Measurements from ENCODE around the gene H6PD. TPM values are rescaled to one million over a fixed set of nuclear protein-coding genes. Genes with fewer than 3 reads are reported as not detected.

The H6PD gene
- total and polyA plus RNA-seq, 9 of the 15 experiments (the other 6 are each of a cell fraction or from before 2014, with no cell fraction given) = 0.04 to 2.5 (median 0.95) TPM

DNA sequence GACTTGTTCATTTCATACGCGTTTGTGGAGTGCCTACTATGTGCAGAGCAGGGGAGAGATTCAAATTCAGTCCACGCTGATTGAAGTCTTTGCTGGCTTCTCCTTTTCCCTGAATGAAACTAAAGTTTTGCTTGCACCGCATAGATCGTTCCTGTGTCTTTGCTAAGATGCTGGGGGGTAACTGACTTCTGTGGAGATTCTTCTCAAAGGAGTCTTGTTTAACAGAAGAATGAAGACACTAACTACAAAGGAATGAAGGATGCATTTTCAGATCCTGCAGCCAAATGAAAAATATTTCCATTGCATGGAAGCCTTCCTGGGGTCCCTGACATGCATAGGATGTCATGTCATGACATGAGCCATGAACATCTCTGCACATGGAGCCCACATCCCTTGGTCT, 26.9 kb upstream of the H6PD start:
- WGBS (ENCODE audit: insufficient coverage, low coverage, missing lambda C conversion rate) = 6% methylated on average over 5 of the region's 5 CpGs
- CTCF ChIA-PET (ENCODE audit: low intra/inter-chr PET ratio) = no interaction called here

DNA sequence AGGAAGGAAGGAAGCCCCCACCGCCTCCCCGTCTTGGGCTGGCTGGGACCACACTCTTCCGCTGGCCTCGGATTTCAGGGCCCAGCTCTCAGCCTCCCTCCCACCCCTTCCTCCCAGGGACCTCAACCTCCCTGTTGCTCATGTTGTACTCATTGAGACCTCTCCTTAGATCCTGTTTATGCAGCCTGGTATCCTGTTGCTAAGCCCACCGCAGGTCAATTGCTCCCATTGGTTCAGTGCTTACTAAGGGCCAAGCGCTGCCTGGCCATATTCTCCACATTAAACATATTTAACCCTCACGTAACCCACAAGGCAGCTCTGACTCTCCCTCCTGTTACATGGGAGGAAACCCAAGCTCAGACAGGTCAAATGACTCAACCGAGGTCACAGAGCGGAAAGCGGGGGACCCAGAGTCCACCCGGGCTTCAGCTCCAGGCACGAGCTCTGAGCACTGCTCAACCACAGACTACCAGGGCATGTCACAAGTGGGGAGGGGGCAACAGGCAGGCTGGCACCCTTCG, 23.2 kb upstream of the H6PD start:
- ChIA-PET CTCF (ENCODE audit: low intra/inter-chr PET ratio) (no interaction called here), POLR2A (no interaction called here)
- peaks cover 57 to 66% of the 10 kb centered on the region in 2 experiments for H3K27me3 ChIP-seq (ENCODE audit: control insufficient read depth in 2 of 2, insufficient read depth in 2 of 2, low read length in 2 of 2)
- no peak overlapping the region for H3K4me2 ChIP-seq (ENCODE audit: insufficient read depth, low read length)
- 5% methylated on average over 13 of the region's 13 CpGs for WGBS (ENCODE audit: insufficient coverage, low coverage, missing lambda C conversion rate)
- H3K9me3 ChIP-seq (replicated peaks; ENCODE audit: control insufficient read depth, insufficient read depth, low read depth, low read length) = no peaks in the 10 kb centered on the region
- TF ChIP-seq ZNF239 (CRISPR knock-in tag; IDR thresholded peaks at IDR 0.05) (no peak), NR2C2 (CRISPR knock-in tag; IDR thresholded peaks at IDR 0.05) (no peak), NR2C2 (tag; IDR thresholded peaks at IDR 0.05) (0 out of 2 replicates have a peak, but pooled peaks have one; percentile 48), JUND (IDR thresholded peaks at IDR 0.05; ENCODE audit: borderline replicate concordance, low read depth, low read length) (peak; percentile 46; the same call in 1 of the 2 replicates), JUND (tag; IDR thresholded peaks at IDR 0.05; ENCODE audit: borderline replicate concordance, low read depth, low read length) (no peak), PRPF4 (IDR thresholded peaks at IDR 0.05; ENCODE audit: insufficient read depth, low read depth, low read length, poor library complexity, severe bottlenecking) (no peak)
- TF ChIP-seq, protein P1, sequence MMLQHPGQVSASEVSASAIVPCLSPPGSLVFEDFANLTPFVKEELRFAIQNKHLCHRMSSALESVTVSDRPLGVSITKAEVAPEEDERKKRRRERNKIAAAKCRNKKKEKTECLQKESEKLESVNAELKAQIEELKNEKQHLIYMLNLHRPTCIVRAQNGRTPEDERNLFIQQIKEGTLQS (IDR thresholded peaks at IDR 0.05) = 0 out of 2 replicates have a peak, but pooled peaks have one; percentile 11
- TF ChIP-seq, protein P1 (CRISPR knock-in tag; conservative IDR thresholded peaks at IDR 0.05) = no peak
- H2AFZ ChIP-seq (ENCODE audit: low read depth, low read length) = no peak overlapping the region
- H3K9ac ChIP-seq (ENCODE audit: insufficient read depth in 1 of 2, low read depth in 2 of 2, low read length in 2 of 2) = no peak overlapping the region
- H3K4me1 ChIP-seq (replicated peaks in 1 of 2; ENCODE audit: control insufficient read depth in 2 of 2, insufficient read depth in 2 of 2, low read length in 2 of 2) = no peaks in the 10 kb centered on the region; a peak in 1 of 5 replicates
- H3K79me2 ChIP-seq (ENCODE audit: control insufficient read depth, insufficient read depth, low read length) = no peaks in the 10 kb centered on the region
- no peak overlapping the region for H3K27ac ChIP-seq (ENCODE audit: extremely low read depth, low read depth, low read length)
- DNase-seq (ENCODE audit: extremely low read depth in 1 of 4, low spot score in 3 of 4) = peak in 3 of 4 experiments; percentile 26 to 36 (median 27)
- H4K20me1 ChIP-seq (replicated peaks; ENCODE audit: control insufficient read depth, insufficient read depth, low read length) = 0 out of 2 replicates have a peak, but pooled peaks cover 5% of the 10 kb centered on the region
- intact Hi-C loops (cut with micrococcal nuclease) (no loop called here), in situ Hi-C loops (cut with MboI) (no loop called here)
- no TSS peak for BruUV-seq (replicated peaks)
- no peaks in the 10 kb centered on the region for H3K36me3 ChIP-seq (ENCODE audit: control insufficient read depth, insufficient read depth, low read length)
- H3K9me1 ChIP-seq (ENCODE audit: control insufficient read depth, insufficient read depth, low read length) = no peaks in the 10 kb centered on the region
- FAIRE-seq = no peak
- ATAC-seq = no peak; the same call in 2 of the 3 replicates
- H3K4me3 ChIP-seq = no peak overlapping the region

More for the DNA sequence above, 26.9 kb upstream of the H6PD start:
- in situ Hi-C loops (cut with MboI) = no loop called here
- H3K4me3 ChIP-seq = no peak overlapping the region
- no TSS peak for BruUV-seq (replicated peaks)
- no peak overlapping the region for H3K4me2 ChIP-seq (ENCODE audit: insufficient read depth, low read length)
- ATAC-seq (no peak), DNase-seq (ENCODE audit: extremely low read depth in 1 of 4, low spot score in 3 of 4) (no peak), FAIRE-seq (no peak)
- H2AFZ ChIP-seq (ENCODE audit: low read depth, low read length) = no peak overlapping the region
- H3K4me1 ChIP-seq (replicated peaks in 1 of 2; ENCODE audit: control insufficient read depth in 2 of 2, insufficient read depth in 2 of 2, low read length in 2 of 2) = no peaks in the 10 kb centered on the region
- peaks cover 5% of the 10 kb centered on the region; the same call in 1 of the 2 replicates for H4K20me1 ChIP-seq (replicated peaks; ENCODE audit: control insufficient read depth, insufficient read depth, low read length)
- POLR2A ChIA-PET = no interaction called here
- H3K9me1 ChIP-seq (ENCODE audit: control insufficient read depth, insufficient read depth, low read length) = no peaks in the 10 kb centered on the region
- TF ChIP-seq OTX1 (CRISPR knock-in tag; IDR thresholded peaks at IDR 0.05) (no peak), ZKSCAN1 (IDR thresholded peaks at IDR 0.05; ENCODE audit: low read depth, low read length) (0 out of 2 replicates have a peak, but pooled peaks have one; percentile 39)
- no peaks in the 10 kb centered on the region for H3K9me3 ChIP-seq (replicated peaks; ENCODE audit: control insufficient read depth, insufficient read depth, low read depth, low read length)
- H3K9ac ChIP-seq (ENCODE audit: insufficient read depth in 1 of 2, low read depth in 2 of 2, low read length in 2 of 2) = no peak overlapping the region
- intact Hi-C loops (cut with micrococcal nuclease) = no loop called here
- H3K27ac ChIP-seq (ENCODE audit: extremely low read depth, low read depth, low read length) = no peak overlapping the region
- peaks cover 68 to 70% of the 10 kb centered on the region in 2 experiments for H3K27me3 ChIP-seq (ENCODE audit: control insufficient read depth in 2 of 2, insufficient read depth in 2 of 2, low read length in 2 of 2)
- no peaks in the 10 kb centered on the region for H3K79me2 ChIP-seq (ENCODE audit: control insufficient read depth, insufficient read depth, low read length)
- H3K36me3 ChIP-seq (ENCODE audit: control insufficient read depth, insufficient read depth, low read length) = no peaks in the 10 kb centered on the region
